Type B pancreatic cell (in vitro differentiated cells): ENCODE results near the gene DHX16. TPM values are rescaled to one million over a fixed set of nuclear protein-coding genes. Genes with fewer than 3 reads are reported as not detected.
"Not testable (repeated sequence)": the region's sequence is repeated elsewhere in the genome, so short reads cannot be mapped to it uniquely, and the experiment has no call there.

ENCODE experiments used
- DNase-seq: peaks from one replicate; pipeline ENCODE4 v3.0.0; 2021; ENCODE audit warnings: mixed read lengths; ENCODE audit not compliant: unreplicated experiment; ENCODE audit errors: extremely low spot score
- H3K27ac Mint-ChIP-seq: 2 replicates; pipeline ENCODE4 v1.8.0; 2021; ENCODE audit warnings: mild to moderate bottlenecking, mixed read lengths
- H3K27me3 Mint-ChIP-seq: 2 replicates; pipeline ENCODE4 v1.8.0; 2021; ENCODE audit warnings: mixed read lengths
- H3K36me3 Mint-ChIP-seq: 2 replicates; pipeline ENCODE4 v1.8.0; 2021; ENCODE audit warnings: mixed read lengths
- H3K4me1 Mint-ChIP-seq: one replicate; pipeline ENCODE4 v1.8.0; 2021; ENCODE audit warnings: mixed read lengths; ENCODE audit not compliant: unreplicated experiment
- H3K4me3 Mint-ChIP-seq: 2 replicates; pipeline ENCODE4 v1.8.0; 2021; ENCODE audit warnings: mild to moderate bottlenecking, mixed read lengths
- H3K9me3 Mint-ChIP-seq: 2 replicates; pipeline ENCODE4 v1.8.0; 2021; ENCODE audit warnings: mixed read lengths
- total RNA-seq: library from RNA; stranded (reverse); gene quantifications from 2 replicates; pipeline ENCODE4 v1.2.1, GENCODE V29; 2021; ENCODE audit warnings: low replicate concordance
- TF ChIP-seq, protein P1 (sequence below): fragments of 200-600 bp; sonication (generic); conservative IDR thresholded peaks from 2 replicates; pipeline ENCODE4 v1.5.0; 2021; ENCODE audit warnings: antibody characterized with exemption, mild to moderate bottlenecking

The DHX16 gene
- total RNA-seq, 1 donor from 2014 or later = 29.6 TPM

DNA sequence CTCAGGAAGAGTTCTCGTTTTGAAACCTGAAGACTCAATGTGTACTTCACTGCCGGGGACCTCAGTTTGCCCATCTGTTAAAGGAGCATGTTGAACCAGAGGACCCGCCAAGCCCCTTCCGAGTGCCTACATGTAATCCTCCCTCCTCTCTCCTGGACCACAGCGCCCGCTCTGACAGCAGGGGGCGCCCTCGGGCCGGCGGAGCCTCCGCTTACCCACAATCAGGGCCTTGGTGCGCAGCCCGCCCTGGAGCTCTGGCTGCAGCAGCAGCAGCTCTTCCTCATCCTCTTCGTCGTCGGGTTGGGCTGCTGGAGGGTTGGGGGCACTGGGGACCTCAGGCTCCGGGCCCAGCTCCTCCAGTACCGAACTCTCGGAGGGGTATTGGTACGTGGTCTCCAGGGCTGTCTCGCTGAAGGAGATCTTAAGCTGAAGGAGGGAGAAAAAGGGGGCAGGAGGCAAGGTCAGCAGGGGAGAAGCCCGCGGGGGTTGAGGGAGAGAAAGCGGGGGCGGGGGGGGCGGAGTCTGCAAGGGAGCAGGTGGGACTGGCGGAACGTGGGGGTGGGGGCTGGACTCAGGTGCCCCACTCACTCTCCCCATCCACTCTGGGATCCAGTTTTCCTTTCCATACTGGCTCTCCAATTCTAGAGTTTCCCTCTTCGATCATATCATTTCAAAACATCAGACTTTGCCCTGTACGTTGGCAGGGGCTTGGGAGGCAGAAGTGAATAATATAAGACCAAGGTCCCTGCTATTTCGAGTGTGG is 6.3 kb upstream of the DHX16 start:
- Mint-ChIP-seq H3K4me1 (peaks cover 33% of the 10 kb centered on the region), H3K27me3 (no peaks in the 10 kb centered on the region), H3K27ac (no peak overlapping the region), H3K4me3 (peak overlapping the region; percentile 31), H3K36me3 (peaks cover 9% of the 10 kb centered on the region), H3K9me3 (no peaks in the 10 kb centered on the region)
- TF ChIP-seq, protein P1, sequence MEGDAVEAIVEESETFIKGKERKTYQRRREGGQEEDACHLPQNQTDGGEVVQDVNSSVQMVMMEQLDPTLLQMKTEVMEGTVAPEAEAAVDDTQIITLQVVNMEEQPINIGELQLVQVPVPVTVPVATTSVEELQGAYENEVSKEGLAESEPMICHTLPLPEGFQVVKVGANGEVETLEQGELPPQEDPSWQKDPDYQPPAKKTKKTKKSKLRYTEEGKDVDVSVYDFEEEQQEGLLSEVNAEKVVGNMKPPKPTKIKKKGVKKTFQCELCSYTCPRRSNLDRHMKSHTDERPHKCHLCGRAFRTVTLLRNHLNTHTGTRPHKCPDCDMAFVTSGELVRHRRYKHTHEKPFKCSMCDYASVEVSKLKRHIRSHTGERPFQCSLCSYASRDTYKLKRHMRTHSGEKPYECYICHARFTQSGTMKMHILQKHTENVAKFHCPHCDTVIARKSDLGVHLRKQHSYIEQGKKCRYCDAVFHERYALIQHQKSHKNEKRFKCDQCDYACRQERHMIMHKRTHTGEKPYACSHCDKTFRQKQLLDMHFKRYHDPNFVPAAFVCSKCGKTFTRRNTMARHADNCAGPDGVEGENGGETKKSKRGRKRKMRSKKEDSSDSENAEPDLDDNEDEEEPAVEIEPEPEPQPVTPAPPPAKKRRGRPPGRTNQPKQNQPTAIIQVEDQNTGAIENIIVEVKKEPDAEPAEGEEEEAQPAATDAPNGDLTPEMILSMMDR = peak; percentile 97
- peak; percentile 94 for DNase-seq

DNA sequence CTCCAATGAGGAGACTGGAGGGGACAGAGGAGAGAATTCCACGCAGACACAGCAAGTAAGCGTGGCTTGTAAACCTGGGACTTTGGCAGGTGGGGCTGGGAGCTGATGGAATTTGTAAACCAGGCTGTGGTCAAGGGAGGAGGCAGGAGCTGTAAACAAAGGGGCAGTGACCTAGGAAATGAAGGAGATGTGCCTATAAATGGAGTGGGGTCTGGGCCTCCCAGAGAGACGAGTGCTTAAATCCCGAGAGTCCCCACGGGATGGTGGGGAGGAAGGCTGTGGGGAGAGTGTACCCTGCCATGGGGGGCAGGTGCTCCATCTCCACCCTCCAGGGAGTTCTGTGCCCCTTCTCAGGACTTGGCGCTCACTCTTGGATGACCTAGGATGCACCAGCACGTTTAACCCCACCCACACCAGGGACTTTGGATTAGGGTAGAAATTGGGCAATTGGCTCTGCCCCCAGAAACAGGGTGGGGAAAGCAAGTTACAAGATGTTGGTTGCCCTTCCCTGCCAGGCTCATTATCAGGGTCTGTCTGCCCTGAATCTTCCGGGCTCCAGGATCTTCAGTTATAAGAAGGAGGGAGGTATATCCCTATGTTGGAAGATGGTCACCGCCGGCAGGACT is 4.0 kb upstream of the DHX16 start:
- H3K36me3 Mint-ChIP-seq = peaks cover 6% of the 10 kb centered on the region
- H3K9me3 Mint-ChIP-seq = no peaks in the 10 kb centered on the region
- H3K4me3 Mint-ChIP-seq = no peak overlapping the region
- H3K4me1 Mint-ChIP-seq = peaks cover 18% of the 10 kb centered on the region
- TF ChIP-seq, protein P1 = no peak
- no peak overlapping the region for H3K27ac Mint-ChIP-seq
- DNase-seq = no peak
- no peaks in the 10 kb centered on the region for H3K27me3 Mint-ChIP-seq

DNA sequence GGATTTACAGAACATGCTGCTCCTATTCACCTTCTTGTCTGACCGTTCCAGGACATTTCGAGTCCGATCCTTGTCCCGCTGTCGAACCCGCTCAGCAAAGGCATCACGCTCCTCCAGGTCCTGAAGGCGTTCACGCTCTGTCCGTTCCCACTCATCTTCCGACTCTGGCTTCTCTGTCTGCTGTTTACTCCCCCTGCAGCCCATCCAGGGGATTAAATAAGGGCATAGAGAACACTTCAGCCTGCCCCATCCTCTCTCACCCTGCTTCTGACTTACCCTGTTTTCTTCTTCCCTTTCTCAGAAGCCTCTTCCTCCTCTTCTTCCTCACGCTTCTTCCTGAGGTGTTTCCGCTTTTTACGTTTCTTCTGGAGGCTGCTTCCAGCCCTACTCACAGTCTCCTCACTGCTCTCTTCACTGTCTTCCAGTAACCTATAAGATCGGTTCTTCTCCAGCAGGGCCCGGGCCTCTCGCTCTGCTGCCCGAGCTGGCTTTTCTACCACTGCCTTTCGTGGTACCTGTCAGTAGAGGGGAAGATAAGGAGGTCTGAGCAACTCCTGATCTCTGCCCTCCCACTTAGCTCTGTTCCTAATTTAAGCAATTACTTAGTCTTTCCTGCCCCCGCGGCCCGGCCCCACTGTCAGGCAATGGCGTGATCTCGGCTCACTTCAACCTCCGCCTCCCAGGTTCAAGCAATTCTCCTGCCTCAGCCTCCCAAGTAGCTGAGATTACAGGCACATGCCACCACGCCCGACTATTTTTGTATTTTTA is 1.9 kb downstream of the DHX16 start:
- peak overlapping the region; percentile 75 for H3K4me3 Mint-ChIP-seq
- no peaks in the 10 kb centered on the region for H3K9me3 Mint-ChIP-seq
- no peak overlapping the region for H3K27ac Mint-ChIP-seq
- H3K4me1 Mint-ChIP-seq = peaks cover 8% of the 10 kb centered on the region
- H3K36me3 Mint-ChIP-seq = peaks cover 8% of the 10 kb centered on the region
- H3K27me3 Mint-ChIP-seq = no peaks in the 10 kb centered on the region
- TF ChIP-seq, protein P1 = peak; percentile 57
- DNase-seq = no peak

DNA sequence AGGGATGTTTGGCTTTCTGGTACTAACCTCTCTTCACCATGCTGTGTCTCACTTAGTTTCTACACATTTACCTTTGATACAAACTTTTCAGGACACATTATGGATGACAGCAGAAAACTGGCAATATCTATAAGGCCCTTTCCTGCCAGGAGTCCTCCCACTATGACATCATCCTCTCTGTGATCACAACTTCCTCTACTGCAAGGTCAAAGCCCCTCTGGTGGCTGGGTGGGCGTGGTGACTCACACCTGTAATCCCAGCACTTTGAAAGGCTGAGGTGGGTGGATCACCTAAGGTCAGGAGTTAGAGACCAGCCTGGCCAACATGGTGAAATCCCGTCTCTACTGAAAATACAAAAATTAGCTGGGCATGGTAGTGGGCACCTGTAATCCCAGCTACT is 6.5 kb downstream of the DHX16 start:
- not testable (repeated sequence) for H3K27me3 Mint-ChIP-seq, H3K27ac Mint-ChIP-seq, DNase-seq, H3K4me3 Mint-ChIP-seq, H3K4me1 Mint-ChIP-seq, H3K9me3 Mint-ChIP-seq
- peaks cover 28% of the 10 kb centered on the region for H3K36me3 Mint-ChIP-seq

DNA sequence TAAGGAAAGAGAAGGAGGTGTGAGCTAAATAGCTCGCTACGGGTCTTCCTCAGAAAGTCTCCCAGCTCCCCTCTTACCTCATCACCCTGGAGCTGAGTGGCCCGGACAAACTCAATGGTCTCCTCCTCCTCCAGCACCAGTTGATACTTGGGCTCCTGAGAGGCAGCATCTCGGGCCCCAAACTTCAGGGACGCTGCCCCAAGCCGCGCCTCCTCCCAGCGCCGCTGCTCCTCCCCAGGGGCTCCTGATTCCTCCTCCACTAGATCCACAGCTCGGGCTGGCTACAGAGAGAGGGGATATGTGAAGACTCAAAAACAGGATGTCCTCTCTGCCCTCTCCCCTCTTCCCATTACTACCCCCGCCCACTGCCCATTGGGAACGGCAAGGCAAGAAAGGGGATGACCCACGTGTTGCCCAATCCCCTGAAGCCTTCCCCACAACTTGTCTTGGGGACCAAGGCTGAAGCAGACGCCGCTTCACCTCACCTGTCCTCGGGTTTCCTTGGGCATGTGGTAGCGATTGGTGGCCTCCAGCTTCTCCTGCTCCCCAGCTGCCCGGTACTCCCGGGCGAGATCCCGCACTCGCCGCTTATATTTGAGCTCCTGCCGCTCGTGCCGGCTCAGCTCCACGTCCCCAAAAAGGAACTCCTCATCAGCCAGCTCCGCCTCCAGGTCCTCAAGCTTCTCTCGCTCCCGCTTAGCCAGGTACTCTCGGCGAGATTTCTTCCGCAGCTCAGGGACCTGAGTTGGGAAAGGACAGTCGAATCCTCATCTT is 7.6 kb downstream of the DHX16 start:
- no peak for DNase-seq
- H3K9me3 Mint-ChIP-seq = no peaks in the 10 kb centered on the region
- H3K27me3 Mint-ChIP-seq = no peaks in the 10 kb centered on the region
- H3K4me1 Mint-ChIP-seq = no peaks in the 10 kb centered on the region
- no peak overlapping the region for H3K27ac Mint-ChIP-seq
- TF ChIP-seq, protein P1 = no peak
- H3K36me3 Mint-ChIP-seq = peaks cover 28% of the 10 kb centered on the region
- H3K4me3 Mint-ChIP-seq = no peak overlapping the region

DNA sequence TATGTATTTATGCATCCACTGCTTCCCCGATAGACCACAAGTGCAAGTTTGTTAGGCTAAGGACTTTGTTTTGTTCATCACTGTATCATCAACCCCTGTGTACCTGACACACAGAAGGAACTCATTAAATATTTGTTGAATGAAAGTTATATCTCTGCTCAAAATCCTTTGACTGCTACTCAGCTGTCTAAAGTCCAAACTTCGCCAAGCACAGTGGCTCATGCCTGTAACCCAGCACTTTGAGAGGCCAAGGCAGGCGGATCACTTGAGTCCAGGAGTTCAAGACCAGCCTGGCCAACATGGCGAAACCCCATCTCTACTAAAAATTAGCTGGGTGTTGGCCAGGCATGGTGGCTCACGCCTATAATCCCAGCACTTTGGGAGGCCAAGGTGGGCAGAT is 14.9 kb downstream of the DHX16 start:
- H3K9me3 Mint-ChIP-seq, H3K4me3 Mint-ChIP-seq, H3K4me1 Mint-ChIP-seq, H3K27me3 Mint-ChIP-seq, DNase-seq, H3K27ac Mint-ChIP-seq: not testable (repeated sequence)
- peaks cover 22% of the 10 kb centered on the region for H3K36me3 Mint-ChIP-seq
